NCI-H1694 (cell line): ENCODE measurements around the gene ZNF862.

ENCODE experiments used
- DNase-seq: peaks from one replicate; lab custom pipeline; 2025; lab: John Stamatoyannopoulos, UW

The ZNF862 gene

GRCh38 chr7:149838224-149838991 is at the start of gene ZNF862:
ZNF862 (plus strand) TSS chr7:149838375; CDS start chr7:149838612, 237 bp downstream.
- DNase-seq, result peak; percentile 97

GRCh38 chr7:149789101-149789500 is 49.1 kb upstream of the ZNF862 start:
- DNase-seq, result no peak

- no peak for DNase-seq
Measured at GRCh38 chr7:149790146-149790548, 48.0 kb upstream of the ZNF862 start.

- DNase-seq, result no peak
Measured at GRCh38 chr7:149790754-149791360, 47.3 kb upstream of the ZNF862 start.

GRCh38 chr7:149791411-149792219 is 46.6 kb upstream of the ZNF862 start:
- no peak for DNase-seq

- DNase-seq, result no peak
Measured at GRCh38 chr7:149792220-149792595, 46.0 kb upstream of the ZNF862 start.

- no peak for DNase-seq
Measured at GRCh38 chr7:149793261-149793660, 44.9 kb upstream of the ZNF862 start.

- no peak for DNase-seq
Measured at GRCh38 chr7:149794661-149795060, 43.5 kb upstream of the ZNF862 start.

GRCh38 chr7:149795126-149795525 is 43.0 kb upstream of the ZNF862 start:
- DNase-seq, result no peak

- DNase-seq, result no peak
Measured at GRCh38 chr7:149796287-149796860, 41.8 kb upstream of the ZNF862 start.

GRCh38 chr7:149797771-149798170 is 40.4 kb upstream of the ZNF862 start:
- no peak for DNase-seq

- DNase-seq, result no peak
Measured at GRCh38 chr7:149799397-149800168, 38.6 kb upstream of the ZNF862 start.

- DNase-seq, result no peak
Measured at GRCh38 chr7:149800169-149800555, 38.0 kb upstream of the ZNF862 start.

GRCh38 chr7:149801002-149801566 is 37.1 kb upstream of the ZNF862 start:
- DNase-seq, result no peak

GRCh38 chr7:149801816-149802215 is 36.4 kb upstream of the ZNF862 start:
- DNase-seq, result no peak

- no peak for DNase-seq
Measured at GRCh38 chr7:149802966-149803365, 35.2 kb upstream of the ZNF862 start.

GRCh38 chr7:149803551-149804074 is 34.6 kb upstream of the ZNF862 start:
- DNase-seq, result no peak

- peak; percentile 47 for DNase-seq
Measured at GRCh38 chr7:149804106-149804505, 34.1 kb upstream of the ZNF862 start.

GRCh38 chr7:149806726-149807125 is 31.4 kb upstream of the ZNF862 start:
- DNase-seq, result no peak

- DNase-seq, result no peak
Measured at GRCh38 chr7:149808311-149808710, 29.9 kb upstream of the ZNF862 start.

- DNase-seq, result no peak
Measured at GRCh38 chr7:149809215-149809614, 29.0 kb upstream of the ZNF862 start.
